Mucosa of stomach (tissue), 1 donor: Measurements from ENCODE around the gene NAIF1.
"Not testable (repeated sequence)": the region's sequence is repeated elsewhere in the genome, so short reads cannot be mapped to it uniquely, and the experiment has no call there.

Experiments used
- H3K27me3 ChIP-seq: one replicate; pipeline ENCODE4 v1.7.0; 2013; ENCODE audit warnings: mild to moderate bottlenecking, low read length; ENCODE audit not compliant: control insufficient read depth, insufficient read depth
- H3K36me3 ChIP-seq: one replicate; pipeline ENCODE4 v1.7.0; 2013; ENCODE audit warnings: low read length; ENCODE audit not compliant: control insufficient read depth, insufficient read depth
- H3K4me1 ChIP-seq: one replicate; pipeline ENCODE4 v1.7.0; 2013; ENCODE audit warnings: mild to moderate bottlenecking, low read length; ENCODE audit not compliant: control insufficient read depth, insufficient read depth
- H3K4me3 ChIP-seq: one replicate; pipeline ENCODE4 v1.7.0; 2013; ENCODE audit warnings: low read length
- H3K9ac ChIP-seq: one replicate; pipeline ENCODE4 v1.7.0; 2013; ENCODE audit warnings: mild to moderate bottlenecking, low read length, moderate library complexity
- H3K9me3 ChIP-seq: one replicate; pipeline ENCODE4 v1.7.0; 2013; ENCODE audit warnings: mild to moderate bottlenecking, low read length, moderate library complexity; ENCODE audit not compliant: control insufficient read depth
- donor health status: Pancreatic carcinoma.

Gene NAIF1

GRCh38 chr9:128066713-128067644 is at the start of gene NAIF1:
Gene NAIF1 (minus strand): TSS chr9:128067320. CDS start chr9:128067101, 219 bp downstream.
- Histone ChIP-seq H3K36me3 (peaks cover 10% of the 10 kb centered on the region), H3K4me1 (peaks cover 20% of the 10 kb centered on the region), H3K9me3 (no peaks in the 10 kb centered on the region), H3K4me3 (peak within 1 kb of the TSS; percentile 90), H3K27me3 (no peaks in the 10 kb centered on the region), H3K9ac (peak within 1 kb of the TSS; percentile 93)

- peak overlapping the region; percentile 97 for H3K9ac ChIP-seq
- peaks cover 44% of the 10 kb centered on the region for H3K4me1 ChIP-seq
- no peaks in the 10 kb centered on the region for H3K27me3 ChIP-seq
- H3K4me3 ChIP-seq: no peak overlapping the region
- H3K9me3 ChIP-seq: no peaks in the 10 kb centered on the region
- no peaks in the 10 kb centered on the region for H3K36me3 ChIP-seq
These were observed 49.3 kb upstream of the NAIF1 start for GRCh38 chr9:128116104-128117083.

GRCh38 chr9:128115187-128116103 is 48.3 kb upstream of the NAIF1 start:
- H3K36me3 ChIP-seq: peaks cover 5% of the 10 kb centered on the region
- H3K27me3 ChIP-seq: no peaks in the 10 kb centered on the region
- H3K9me3 ChIP-seq: no peaks in the 10 kb centered on the region
- H3K9ac ChIP-seq: peak overlapping the region; percentile 97
- peaks cover 51% of the 10 kb centered on the region for H3K4me1 ChIP-seq
- H3K4me3 ChIP-seq: peak overlapping the region; percentile 68

GRCh38 chr9:128114326-128115186 is 47.4 kb upstream of the NAIF1 start:
- H3K36me3 ChIP-seq: peaks cover 5% of the 10 kb centered on the region
- H3K4me3 ChIP-seq: peak overlapping the region; percentile 68
- H3K9ac ChIP-seq: peak overlapping the region; percentile 97
- no peaks in the 10 kb centered on the region for H3K27me3 ChIP-seq
- H3K9me3 ChIP-seq: no peaks in the 10 kb centered on the region
- peaks cover 53% of the 10 kb centered on the region for H3K4me1 ChIP-seq

GRCh38 chr9:128113526-128114325 is 46.6 kb upstream of the NAIF1 start:
- Histone ChIP-seq H3K27me3 (no peaks in the 10 kb centered on the region), H3K9ac (peak overlapping the region; percentile 97), H3K4me3 (peak overlapping the region; percentile 68), H3K4me1 (peaks cover 62% of the 10 kb centered on the region), H3K9me3 (no peaks in the 10 kb centered on the region), H3K36me3 (peaks cover 5% of the 10 kb centered on the region)

- not testable (repeated sequence) for H3K27me3 ChIP-seq, H3K9me3 ChIP-seq, H3K4me3 ChIP-seq
- peaks cover 65% of the 10 kb centered on the region for H3K4me1 ChIP-seq
- peaks cover 20% of the 10 kb centered on the region for H3K36me3 ChIP-seq
- H3K9ac ChIP-seq: peak overlapping the region; percentile 37
These were observed 44.6 kb upstream of the NAIF1 start for GRCh38 chr9:128111726-128112125.

- no peaks in the 10 kb centered on the region for H3K9me3 ChIP-seq
- peak overlapping the region; percentile 49 for H3K9ac ChIP-seq
- H3K27me3 ChIP-seq: no peaks in the 10 kb centered on the region
- peaks cover 33% of the 10 kb centered on the region for H3K36me3 ChIP-seq
- no peak overlapping the region for H3K4me3 ChIP-seq
- peaks cover 63% of the 10 kb centered on the region for H3K4me1 ChIP-seq
These were observed 42.1 kb upstream of the NAIF1 start for GRCh38 chr9:128109050-128109709.

GRCh38 chr9:128108269-128109049 is 41.3 kb upstream of the NAIF1 start:
- no peaks in the 10 kb centered on the region for H3K27me3 ChIP-seq

GRCh38 chr9:128107468-128108268 is 40.5 kb upstream of the NAIF1 start:
- no peaks in the 10 kb centered on the region for H3K27me3 ChIP-seq
- H3K9ac ChIP-seq: no peak overlapping the region
- H3K4me1 ChIP-seq: peaks cover 70% of the 10 kb centered on the region
- H3K4me3 ChIP-seq: no peak overlapping the region
- no peaks in the 10 kb centered on the region for H3K9me3 ChIP-seq
- peaks cover 40% of the 10 kb centered on the region for H3K36me3 ChIP-seq

More at GRCh38 chr9:128108269-128109049, 41.3 kb upstream of the NAIF1 start:
- Histone ChIP-seq H3K36me3 (peaks cover 33% of the 10 kb centered on the region), H3K4me3 (no peak overlapping the region), H3K9me3 (no peaks in the 10 kb centered on the region), H3K4me1 (peaks cover 63% of the 10 kb centered on the region), H3K9ac (no peak overlapping the region)
